Measurements from ENCODE around the gene GJB3. TPM values are rescaled to one million over a fixed set of nuclear protein-coding genes. Genes with fewer than 3 reads are reported as not detected.
"Not testable (repeated sequence)": the region's sequence is repeated elsewhere in the genome, so short reads cannot be mapped to it uniquely, and the experiment has no call there.

GJB3 gene
- total RNA-seq, 4 donors from 2014 or later, result 1.5 to 1.9 (median 1.7) TPM; not detected in 1

- no peaks in the 10 kb centered on the region for H3K36me3 ChIP-seq
- no peak for DNase-seq
- H3K4me3 ChIP-seq, result no peak overlapping the region
Measured at GRCh38 chr1:34803770-34804169, 22.8 kb downstream of the GJB3 start.

DNA sequence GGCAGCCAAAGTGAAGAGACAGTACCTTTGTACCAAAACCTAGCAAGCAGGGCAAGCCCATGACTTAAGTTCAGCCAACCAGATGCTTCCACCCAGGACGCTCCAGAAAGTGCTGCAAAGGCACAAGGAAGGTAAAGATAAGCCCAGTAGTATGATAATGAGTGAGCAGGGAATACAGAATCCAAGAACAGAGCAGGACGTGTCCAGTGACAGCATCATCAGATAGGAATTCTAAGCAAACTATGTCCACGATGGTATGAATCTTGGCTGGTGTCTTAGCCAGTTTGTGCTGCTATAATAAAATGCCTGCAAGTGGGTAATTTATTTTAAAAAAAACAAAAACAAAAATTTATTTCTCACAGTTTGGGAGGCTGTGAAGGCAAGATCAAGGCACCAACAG, 25.4 kb downstream of the GJB3 start:
- DNase-seq, result no peak
- no peak for TF ChIP-seq CTCF (IDR thresholded peaks at IDR 0.05)
- no peak for TF ChIP-seq POLR2A (IDR thresholded peaks at IDR 0.05)
- Histone ChIP-seq H3K27me3 (no peaks in the 10 kb centered on the region), H3K27ac (no peak overlapping the region), H3K9me3 (no peaks in the 10 kb centered on the region), H3K36me3 (no peaks in the 10 kb centered on the region), H3K4me3 (no peak overlapping the region), H3K4me1 (no peaks in the 10 kb centered on the region)

More at GRCh38 chr1:34803770-34804169, 22.8 kb downstream of the GJB3 start:
- no peak overlapping the region for H3K27ac ChIP-seq
- no peaks in the 10 kb centered on the region for H3K4me1 ChIP-seq
- TF ChIP-seq CTCF (IDR thresholded peaks at IDR 0.05) (no peak), POLR2A (IDR thresholded peaks at IDR 0.05) (no peak)
- H3K9me3 ChIP-seq, result no peaks in the 10 kb centered on the region
- no peaks in the 10 kb centered on the region for H3K27me3 ChIP-seq

DNA sequence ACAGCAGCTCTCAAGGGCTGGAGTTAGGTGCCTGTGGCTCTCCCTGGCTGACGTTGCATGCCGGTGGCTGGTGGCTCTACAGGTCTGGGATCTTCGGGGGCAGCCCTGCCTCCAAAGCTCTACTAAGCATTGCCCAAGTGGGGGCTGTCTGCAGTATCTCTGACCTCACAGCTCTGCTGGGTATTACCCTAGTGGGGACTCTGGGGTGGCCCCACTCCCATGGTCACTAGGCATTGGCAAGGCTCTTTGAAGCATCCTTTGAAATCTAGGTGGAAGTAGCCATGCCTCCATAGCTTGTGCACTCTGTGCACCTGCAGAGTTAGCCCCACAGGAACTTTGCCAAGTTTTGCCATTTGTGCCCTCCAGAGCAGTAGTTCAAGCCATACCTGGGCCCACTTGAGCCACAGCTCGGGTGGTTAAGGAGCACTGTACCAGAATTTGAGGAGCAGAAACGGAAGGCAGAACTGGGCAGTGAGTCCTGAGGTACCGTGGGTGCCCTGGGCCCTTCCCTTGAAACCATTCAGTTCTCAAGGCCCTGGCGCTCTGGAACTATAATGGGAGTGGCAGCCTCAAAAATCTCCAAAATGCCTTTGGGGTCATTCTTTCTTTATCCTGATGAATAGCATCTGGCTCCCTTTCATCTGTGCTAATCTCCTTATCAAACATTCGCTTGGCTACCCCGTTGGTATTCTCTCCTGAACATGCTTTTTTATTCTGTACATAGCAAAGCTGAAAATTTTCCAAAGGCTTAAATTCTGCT, 27.2 kb downstream of the GJB3 start:
- Histone ChIP-seq H3K27me3 (no peaks in the 10 kb centered on the region), H3K9me3 (no peaks in the 10 kb centered on the region)
- TF ChIP-seq CTCF (IDR thresholded peaks at IDR 0.05) (no peak), POLR2A (IDR thresholded peaks at IDR 0.05) (no peak)

GRCh38 chr1:34810781-34811180, 29.8 kb downstream of the GJB3 start:
- not testable (repeated sequence) for H3K4me3 ChIP-seq, H3K27me3 ChIP-seq, H3K36me3 ChIP-seq, H3K27ac ChIP-seq, H3K9me3 ChIP-seq, H3K4me1 ChIP-seq, DNase-seq

More for the DNA sequence above, 27.2 kb downstream of the GJB3 start:
- DNase-seq, result no peak
- no peak overlapping the region for H3K27ac ChIP-seq
- H3K36me3 ChIP-seq, result no peaks in the 10 kb centered on the region
- H3K4me3 ChIP-seq, result no peak overlapping the region
- no peaks in the 10 kb centered on the region for H3K4me1 ChIP-seq

- Histone ChIP-seq H3K27me3 (no peaks in the 10 kb centered on the region), H3K36me3 (no peaks in the 10 kb centered on the region), H3K4me1 (no peaks in the 10 kb centered on the region), H3K4me3 (no peak overlapping the region), H3K9me3 (no peaks in the 10 kb centered on the region), H3K27ac (no peak overlapping the region)
- DNase-seq, result no peak
- TF ChIP-seq CTCF (IDR thresholded peaks at IDR 0.05), result no peak
- no peak for TF ChIP-seq POLR2A (IDR thresholded peaks at IDR 0.05)
Measured at GRCh38 chr1:34816332-34816731, 35.3 kb downstream of the GJB3 start.

- no peak for DNase-seq
- no peaks in the 10 kb centered on the region for H3K9me3 ChIP-seq
- no peak overlapping the region for H3K27ac ChIP-seq
- H3K36me3 ChIP-seq, result no peaks in the 10 kb centered on the region
- H3K4me3 ChIP-seq, result no peak overlapping the region
- H3K4me1 ChIP-seq, result no peaks in the 10 kb centered on the region
- H3K27me3 ChIP-seq, result no peaks in the 10 kb centered on the region
- no peak for TF ChIP-seq POLR2A (IDR thresholded peaks at IDR 0.05)
- TF ChIP-seq CTCF (IDR thresholded peaks at IDR 0.05), result no peak
Measured at GRCh38 chr1:34816778-34817177, 35.8 kb downstream of the GJB3 start.

- not testable (repeated sequence) for H3K4me3 ChIP-seq, H3K36me3 ChIP-seq, H3K27me3 ChIP-seq, H3K4me1 ChIP-seq, DNase-seq, H3K9me3 ChIP-seq, H3K27ac ChIP-seq
Measured at GRCh38 chr1:34818862-34819261, 37.8 kb downstream of the GJB3 start.

All from Peyer's patch (tissue), 4 donors.